Tibial nerve (tissue), 4 donors: ENCODE data around the gene MAP7D1. TPM values are rescaled to one million over a fixed set of nuclear protein-coding genes. Genes with fewer than 3 reads are reported as not detected.

Experiments
- DNase-seq, 2 donors: peaks; one replicate each; pipeline ENCODE4 v3.0.0-alpha.2; 2019; ENCODE audit warnings: low spot score in 2 of 2
- H3K27ac ChIP-seq, 4 donors: fragments of 200-600 bp; sonication (generic) in 3 of 4; one replicate each; pipeline ENCODE4 v1.5.1; 2017 to 2019; ENCODE audit warnings: mild to moderate bottlenecking in 1 of 4
- H3K27me3 ChIP-seq, 2 donors: fragments of 200-600 bp; sonication (generic) in 1 of 2; one replicate each; pipeline versions ENCODE4 v1.5.1 to v1.6.0; 2017 to 2019
- H3K36me3 ChIP-seq, 3 donors: fragments of 200-600 bp; sonication (generic); one replicate each; pipeline ENCODE4 v1.5.1; 2018 to 2019
- H3K4me1 ChIP-seq, 4 donors: fragments of 200-600 bp; sonication (generic) in 3 of 4; one replicate each; pipeline ENCODE4 v1.5.1; 2017 to 2019
- H3K4me3 ChIP-seq, 4 donors: fragments of 200-600 bp; sonication (generic) in 3 of 4; one replicate each; pipeline ENCODE4 v1.5.1; 2017 to 2019; ENCODE audit warnings: mild to moderate bottlenecking in 1 of 4, moderate library complexity in 1 of 4
- H3K9me3 ChIP-seq, 4 donors: fragments of 200-600 bp; sonication (generic) in 3 of 4; one replicate each; pipeline ENCODE4 v1.5.1; 2017 to 2019
- CTCF ChIP-seq, 5 experiments: fragments of 200-600 bp in 3 of 5; fragments of 450-650 bp in 2 of 5; sonication (generic) in 3 of 5; IDR thresholded peaks; one replicate each; pipeline ENCODE4 v1.5.1; 2016 to 2019; ENCODE audit warnings: antibody characterized with exemption in 5 of 5, mild to moderate bottlenecking in 3 of 5, moderate library complexity in 2 of 5
- EP300 ChIP-seq, 2 donors: sonication (generic); formaldehyde crosslinking; IDR thresholded peaks; one replicate each; pipeline ENCODE4 v1.6.1; 2017; ENCODE audit warnings: antibody characterized with exemption in 2 of 2, mild to moderate bottlenecking in 1 of 2
- POLR2A ChIP-seq, 2 donors: fragments of 450-650 bp; IDR thresholded peaks; one replicate each; pipeline ENCODE4 v1.6.1; 2017; ENCODE audit warnings: antibody characterized with exemption in 2 of 2, mild to moderate bottlenecking in 2 of 2, moderate library complexity in 2 of 2
- WGBS, 2 donors: methylation state at CpG; one replicate each; pipeline ENCODE4 v1.1.5; 2018; 5-methylcytosine and 5-hydroxymethylcytosine counted together
- total RNA-seq, 4 donors: library from RNA; depleted of rRNA; stranded (reverse); fragments of >200 nt; gene quantifications; one replicate each; pipeline ENCODE4 v1.1.0, GENCODE V29; 2016

MAP7D1 gene
- total RNA-seq, 4 donors from 2014 or later = 85.0 to 184 (median 121) TPM

DNA sequence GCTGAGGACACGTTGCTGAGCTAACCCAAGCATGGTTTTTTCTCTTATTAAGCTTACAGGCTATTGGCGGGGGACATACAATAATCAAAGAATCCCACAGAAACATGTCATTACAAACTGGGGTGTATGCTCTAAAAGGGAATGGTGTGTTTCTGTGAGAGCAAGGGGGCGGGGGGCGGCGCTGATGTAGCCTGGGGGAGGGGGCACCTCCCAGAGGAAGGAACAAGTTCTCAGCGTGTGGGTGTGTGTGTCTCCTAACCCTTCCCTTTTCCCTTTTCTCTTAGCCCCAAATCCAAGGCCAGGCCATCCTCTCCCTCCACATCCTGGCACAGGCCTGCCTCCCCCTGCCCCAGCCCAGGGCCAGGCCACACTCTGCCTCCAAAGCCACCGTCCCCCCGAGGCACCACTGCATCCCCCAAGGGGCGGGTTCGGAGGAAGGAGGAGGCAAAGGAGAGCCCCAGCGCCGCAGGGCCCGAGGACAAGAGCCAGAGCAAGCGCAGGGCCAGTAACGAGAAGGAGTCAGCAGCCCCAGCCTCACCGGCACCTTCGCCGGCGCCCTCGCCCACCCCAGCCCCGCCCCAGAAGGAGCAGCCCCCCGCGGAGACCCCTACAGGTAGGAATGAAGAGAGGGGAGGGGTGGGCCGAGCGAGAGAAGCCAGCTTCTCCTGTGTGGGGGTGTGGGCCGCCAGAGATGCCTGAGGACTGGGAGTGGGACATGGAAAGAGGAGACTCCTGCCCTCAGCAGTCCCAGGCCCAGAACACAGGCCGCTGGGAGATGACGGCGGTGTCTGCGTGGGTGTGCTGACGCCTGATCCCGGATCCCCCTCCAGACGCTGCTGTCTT is 21.9 kb downstream of the MAP7D1 start:
- no peak for TF ChIP-seq EP300 (IDR thresholded peaks at IDR 0.05)
- TF ChIP-seq POLR2A (IDR thresholded peaks at IDR 0.05) = no peak
- TF ChIP-seq CTCF (IDR thresholded peaks at IDR 0.05) = no peak
- peaks cover 0 to 25% (median 5%) of the 10 kb centered on the region in 4 donors for H3K4me1 ChIP-seq
- 71 to 72% methylated on average over 30 to 33 of the region's 33 CpGs for WGBS, 2 donors
- H3K27me3 ChIP-seq = no peaks in the 10 kb centered on the region
- H3K4me3 ChIP-seq = no peak overlapping the region
- no peaks in the 10 kb centered on the region for H3K9me3 ChIP-seq
- peaks cover 4 to 93% (median 45%) of the 10 kb centered on the region in 3 donors for H3K36me3 ChIP-seq
- peak overlapping the region in 3 of 4 donors; percentile 37 to 64 (median 56) for H3K27ac ChIP-seq
- DNase-seq = no peak

GRCh38 chr1:36178471-36179219 is 22.7 kb downstream of the MAP7D1 start:
- Histone ChIP-seq H3K36me3 (peaks cover 4 to 85% (median 45%) of the 10 kb centered on the region in 3 donors), H3K27ac (peak overlapping the region in 3 of 4 donors; percentile 50 to 64 (median 56)), H3K27me3 (no peaks in the 10 kb centered on the region), H3K4me1 (peaks cover 0 to 21% (median 5%) of the 10 kb centered on the region in 4 donors), H3K4me3 (no peak overlapping the region), H3K9me3 (no peaks in the 10 kb centered on the region)
- DNase-seq = no peak
- 82 to 83% methylated on average over 62 of the region's 62 CpGs for WGBS, 2 donors
- TF ChIP-seq EP300 (IDR thresholded peaks at IDR 0.05) (no peak), CTCF (IDR thresholded peaks at IDR 0.05) (no peak), POLR2A (IDR thresholded peaks at IDR 0.05) (no peak)

DNA sequence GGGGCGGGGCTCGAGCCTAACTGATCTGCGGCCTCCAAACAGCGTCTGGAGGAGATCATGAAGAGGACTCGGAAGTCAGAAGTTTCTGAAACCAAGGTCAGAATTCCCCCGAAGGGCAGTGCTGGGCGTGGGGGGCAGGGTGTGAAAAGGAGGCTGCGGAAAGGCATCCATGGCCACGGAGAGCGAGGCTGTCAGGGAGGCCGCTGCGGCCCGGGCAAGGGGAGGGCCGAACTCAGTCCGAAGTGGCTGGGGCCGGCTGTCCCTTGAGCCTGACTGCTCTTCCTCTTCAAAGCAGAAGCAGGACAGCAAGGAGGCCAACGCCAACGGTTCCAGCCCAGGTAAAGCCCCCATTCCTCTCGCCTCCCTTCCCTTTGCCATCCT is 23.2 kb downstream of the MAP7D1 start:
- Histone ChIP-seq H3K9me3 (no peaks in the 10 kb centered on the region), H3K27me3 (no peaks in the 10 kb centered on the region), H3K36me3 (peaks cover 4 to 79% (median 40%) of the 10 kb centered on the region in 3 donors), H3K27ac (peak overlapping the region in 3 of 4 donors; percentile 50 to 64 (median 56)), H3K4me1 (peaks cover 0 to 21% (median 5%) of the 10 kb centered on the region in 4 donors), H3K4me3 (no peak overlapping the region)
- DNase-seq = no peak
- 84 to 92% methylated on average over 19 of the region's 19 CpGs for WGBS, 2 donors
- TF ChIP-seq POLR2A (IDR thresholded peaks at IDR 0.05) (no peak), EP300 (IDR thresholded peaks at IDR 0.05) (no peak), CTCF (IDR thresholded peaks at IDR 0.05) (no peak)

DNA sequence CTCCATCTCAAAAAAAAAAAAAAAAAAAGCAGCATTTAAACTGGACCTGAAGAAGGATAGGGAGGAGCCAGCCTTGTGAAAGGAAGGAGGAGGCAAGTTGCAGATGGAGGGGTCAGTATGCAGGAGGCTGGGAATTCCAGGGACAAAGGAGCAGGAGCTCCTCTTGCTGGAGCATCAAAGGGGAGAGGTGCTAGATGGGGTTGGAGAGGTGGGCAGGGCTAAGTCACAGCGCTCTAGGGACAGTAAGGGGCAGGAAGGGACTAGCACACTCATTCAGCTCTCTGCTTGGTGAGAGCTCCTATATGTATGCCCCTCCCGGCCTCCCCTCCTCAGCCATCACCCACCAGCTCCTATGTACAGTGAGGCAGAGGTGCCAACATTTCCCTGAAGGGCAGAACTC is 26.8 kb downstream of the MAP7D1 start:
- peaks cover 0 to 12% (median 5%) of the 10 kb centered on the region in 4 donors for H3K4me1 ChIP-seq
- TF ChIP-seq EP300 (IDR thresholded peaks at IDR 0.05) = no peak
- no peak for TF ChIP-seq POLR2A (IDR thresholded peaks at IDR 0.05)
- TF ChIP-seq CTCF (IDR thresholded peaks at IDR 0.05) = no peak
- WGBS, 2 donors = 57 to 69% methylated on average over 2 of the region's 2 CpGs

More for the DNA sequence above, 26.8 kb downstream of the MAP7D1 start:
- H3K36me3 ChIP-seq = peaks cover 4 to 44% (median 26%) of the 10 kb centered on the region in 3 donors
- no peaks in the 10 kb centered on the region for H3K9me3 ChIP-seq
- H3K4me3 ChIP-seq = no peak overlapping the region
- no peak for DNase-seq
- no peaks in the 10 kb centered on the region for H3K27me3 ChIP-seq
- H3K27ac ChIP-seq = peak overlapping the region in 1 of 4 donors; percentile 14
